H1 (cell line): ENCODE data around the gene CHCHD6. TPM values are rescaled to one million over a fixed set of nuclear protein-coding genes. Genes with fewer than 3 reads are reported as not detected.

ENCODE experiments used
- CTCF ChIA-PET: fragments of 300-600 bp; sonication (Branson Sonifier 250); formaldehyde crosslinking; loops from one replicate; lab custom pipeline; 2021; ENCODE audit not compliant: partially characterized antibody; lab: Charles Lee
- POLR2A ChIA-PET: fragments of 300-600 bp; sonication (Branson Sonifier 250); formaldehyde crosslinking; loops from one replicate; lab custom pipeline; 2021; ENCODE audit warnings: inconsistent platforms; ENCODE audit not compliant: partially characterized antibody; lab: Charles Lee
- DNase-seq, 2 experiments: peaks; one replicate each; pipeline versions ENCODE4 v3.0.0 to v3.0.0-alpha.2; 2010 to 2022; ENCODE audit warnings: low spot score in 2 of 2, low read depth in 1 of 2, mixed read lengths in 1 of 2
- FAIRE-seq: peaks from 2 replicates; lab custom pipeline; 2011; peaks lifted over from hg19 to GRCh38; lab: Jason Lieb, UNC
- H2AFZ ChIP-seq: 2 replicates; pipeline ENCODE4 v1.8.1; 2012; ENCODE audit warnings: low read length, inconsistent platforms
- H2AK5ac ChIP-seq: 2 replicates; pipeline ENCODE4 v1.6.1; 2013; ENCODE audit warnings: low read depth, low read length
- H2BK120ac ChIP-seq: replicated peaks from 2 replicates; pipeline ENCODE3; 2013; ENCODE audit warnings: low read depth, low read length, inconsistent platforms
- H2BK12ac ChIP-seq: 2 replicates; pipeline ENCODE4 v1.6.1; 2013; ENCODE audit warnings: low read depth, low read length
- H2BK15ac ChIP-seq: 2 replicates; pipeline ENCODE4 v1.6.1; 2013; ENCODE audit warnings: low read length
- H2BK20ac ChIP-seq: 2 replicates; pipeline ENCODE4 v1.6.1; 2013; ENCODE audit warnings: low read length
- H2BK5ac ChIP-seq: 2 replicates; pipeline ENCODE4 v1.6.1; 2013; ENCODE audit warnings: low read depth, low read length
- H3K14ac ChIP-seq: 2 replicates; pipeline ENCODE4 v1.6.1; 2013; ENCODE audit warnings: inconsistent platforms; ENCODE audit not compliant: insufficient read length
- H3K18ac ChIP-seq: 2 replicates; pipeline ENCODE4 v1.6.1; 2013; ENCODE audit warnings: low read length; ENCODE audit errors: extremely low read depth
- H3K23ac ChIP-seq: 2 replicates; pipeline ENCODE4 v1.6.1; 2013; ENCODE audit warnings: inconsistent platforms; ENCODE audit not compliant: insufficient read length
- H3K23me2 ChIP-seq: 2 replicates; pipeline ENCODE4 v1.6.1; 2013; ENCODE audit warnings: low read depth, low read length
- H3K27ac ChIP-seq: 2 replicates; pipeline ENCODE4 v1.6.1; 2011; ENCODE audit warnings: low read depth, low read length, inconsistent platforms
- H3K27me3 ChIP-seq, 4 experiments: replicated peaks in 1 of 4; 1 replicate in 1 of 4; 2 replicates in 3 of 4; pipeline versions ENCODE4 v1.6.1 to v1.8.1; 2011 to 2013; ENCODE audit warnings: low read length in 3 of 4, mild to moderate bottlenecking in 3 of 4, inconsistent platforms in 2 of 4, mixed read lengths in 2 of 4, moderate library complexity in 1 of 4; ENCODE audit not compliant: control insufficient read depth in 3 of 4, insufficient read depth in 3 of 4; ENCODE audit errors: extremely low read depth in 1 of 4
- H3K36me3 ChIP-seq, 4 experiments: 2 replicates each; pipeline versions ENCODE4 v1.6.1 to v1.8.1; 2011 to 2013; ENCODE audit warnings: mild to moderate bottlenecking in 4 of 4, low read length in 3 of 4, moderate library complexity in 2 of 4, control low read depth in 1 of 4, inconsistent platforms in 1 of 4; ENCODE audit not compliant: insufficient read depth in 4 of 4, control insufficient read depth in 2 of 4
- H3K4ac ChIP-seq: replicated peaks from 2 replicates; pipeline ENCODE3; 2013; ENCODE audit warnings: low read length, low read depth, mixed read lengths, inconsistent platforms; ENCODE audit not compliant: insufficient read length
- H3K4me1 ChIP-seq, 4 experiments: replicated peaks in 1 of 4; 1 replicate in 1 of 4; 2 replicates in 3 of 4; pipeline versions ENCODE4 v1.6.1 to v1.8.1; 2011 to 2013; ENCODE audit warnings: low read length in 3 of 4, inconsistent platforms in 2 of 4, mixed read lengths in 1 of 4; ENCODE audit not compliant: insufficient read depth in 4 of 4, control insufficient read depth in 3 of 4
- H3K4me2 ChIP-seq, 2 experiments: 2 replicates each; pipeline versions ENCODE4 v1.6.1 to v1.8.1; 2011 to 2013; ENCODE audit warnings: low read depth in 2 of 2, low read length in 2 of 2, control low read depth in 1 of 2, inconsistent platforms in 1 of 2, mild to moderate bottlenecking in 1 of 2; ENCODE audit not compliant: insufficient read depth in 1 of 2
- H3K4me3 ChIP-seq, 4 experiments: fragments of 200-600, 300-600 bp in 1 of 4; sonication (generic), shearing (Covaris generic), sonication (Bioruptor Twin) in 1 of 4; 2 replicates each; pipeline versions ENCODE4 v1.5.1 to v1.8.1; 2011 to 2016; ENCODE audit warnings: low read length in 4 of 4, low read depth in 3 of 4, control low read depth in 2 of 4, inconsistent platforms in 2 of 4, mild to moderate bottlenecking in 2 of 4, mixed read lengths in 1 of 4, moderate library complexity in 1 of 4; ENCODE audit not compliant: insufficient read depth in 2 of 4; ENCODE audit errors: extremely low read depth in 1 of 4
- H3K56ac ChIP-seq: replicated peaks from 2 replicates; pipeline ENCODE3; 2013; ENCODE audit warnings: low read depth, mild to moderate bottlenecking, mixed read lengths, low read length, inconsistent platforms; ENCODE audit not compliant: insufficient read length
- H3K79me1 ChIP-seq: 2 replicates; pipeline ENCODE4 v1.6.1; 2013; ENCODE audit warnings: low read depth, low read length, control low read depth
- H3K79me2 ChIP-seq, 2 experiments: 2 replicates each; pipeline versions ENCODE4 v1.6.1 to v1.8.1; 2012 to 2013; ENCODE audit warnings: low read length in 2 of 2, mild to moderate bottlenecking in 2 of 2, inconsistent platforms in 1 of 2; ENCODE audit not compliant: insufficient read depth in 2 of 2, control insufficient read depth in 1 of 2
- H3K9ac ChIP-seq, 4 experiments: replicated peaks in 1 of 4; 1 replicate in 1 of 4; 2 replicates in 3 of 4; pipeline versions ENCODE4 v1.6.1 to v1.8.1; 2011 to 2013; ENCODE audit warnings: low read depth in 3 of 4, low read length in 3 of 4, control low read depth in 2 of 4, mild to moderate bottlenecking in 2 of 4, moderate library complexity in 2 of 4, inconsistent platforms in 1 of 4; ENCODE audit errors: extremely low read depth in 1 of 4
- H3K9me3 ChIP-seq, 2 experiments: 2 replicates each; pipeline versions ENCODE4 v1.6.1 to v1.8.1; 2012 to 2013; ENCODE audit warnings: mild to moderate bottlenecking in 2 of 2, moderate library complexity in 2 of 2, control low read depth in 1 of 2, inconsistent platforms in 1 of 2, low read depth in 1 of 2, low read length in 1 of 2, mixed read lengths in 1 of 2; ENCODE audit not compliant: insufficient read depth in 2 of 2
- H4K20me1 ChIP-seq, 2 experiments: replicated peaks in 1 of 2; 2 replicates each; pipeline versions ENCODE3 to v1.8.1; 2011 to 2013; ENCODE audit warnings: inconsistent platforms in 2 of 2, low read length in 2 of 2, mild to moderate bottlenecking in 1 of 2; ENCODE audit not compliant: insufficient read depth in 2 of 2, control insufficient read depth in 1 of 2
- H4K5ac ChIP-seq: 2 replicates; pipeline ENCODE4 v1.6.1; 2013; ENCODE audit warnings: low read length, low read depth, mixed read lengths, inconsistent platforms; ENCODE audit not compliant: insufficient read length
- H4K8ac ChIP-seq: 2 replicates; pipeline ENCODE4 v1.8.0; 2013; ENCODE audit warnings: mild to moderate bottlenecking, moderate library complexity, low read length, inconsistent platforms; ENCODE audit not compliant: insufficient read depth; ENCODE audit errors: extremely low read depth
- H4K91ac ChIP-seq: replicated peaks from 2 replicates; pipeline ENCODE3; 2013; ENCODE audit warnings: low read length, mixed read lengths, inconsistent platforms; ENCODE audit not compliant: insufficient read length
- BRCA1 ChIP-seq: IDR thresholded peaks from 2 replicates; pipeline ENCODE4 v1.6.1; 2012; ENCODE audit warnings: low read depth, low read length, improper control_type of control experiment
- HDAC6 ChIP-seq: IDR thresholded peaks from one replicate; pipeline ENCODE4 v1.7.1; 2012; ENCODE audit warnings: low read depth, mild to moderate bottlenecking, inconsistent platforms, low read length, moderate library complexity
- JUN ChIP-seq: IDR thresholded peaks from 2 replicates; pipeline ENCODE4 v1.6.1; 2011; ENCODE audit warnings: low read depth, mild to moderate bottlenecking, improper control_type of control experiment, low read length
- KDM1A ChIP-seq: fragments of 200-600, 300-600 bp; sonication (generic); IDR thresholded peaks from 2 replicates; pipeline ENCODE4 v1.7.1; 2016; ENCODE audit warnings: mild to moderate bottlenecking, low read length, borderline replicate concordance
- RXRA ChIP-seq: IDR thresholded peaks from 2 replicates; pipeline ENCODE4 v1.6.1; 2011; ENCODE audit warnings: low read depth, mild to moderate bottlenecking, low read length, moderate library complexity; ENCODE audit not compliant: insufficient read depth
- SAP30 ChIP-seq: fragments of 300-600 bp; sonication (generic); IDR thresholded peaks from 2 replicates; pipeline ENCODE4 v1.7.1; 2012; ENCODE audit warnings: low read length, moderate library complexity, mild to moderate bottlenecking, inconsistent platforms; ENCODE audit not compliant: insufficient read depth, insufficient replicate concordance
- SIN3A ChIP-seq, 2 experiments: IDR thresholded peaks in 1 of 2; conservative IDR thresholded peaks in 1 of 2; 2 replicates each; pipeline ENCODE4 v1.6.1; 2011 to 2012; ENCODE audit warnings: low read length in 2 of 2, improper control_type of control experiment in 1 of 2, low read depth in 1 of 2, mild to moderate bottlenecking in 1 of 2
- SP1 ChIP-seq: IDR thresholded peaks from 2 replicates; pipeline ENCODE4 v1.6.1; 2011; ENCODE audit warnings: low read depth, low read length
- TBP ChIP-seq: IDR thresholded peaks from 2 replicates; pipeline ENCODE4 v1.6.1; 2011; ENCODE audit warnings: low read depth, low read length, improper control_type of control experiment
- WGBS, 2 experiments: shearing (Covaris generic) in 1 of 2; methylation state at CpG; one replicate each; pipeline versions ENCODE4 v1.1.6 to v1.1.7; 2013 to 2015; ENCODE audit warnings: low lambda C conversion rate in 2 of 2, mixed read lengths in 2 of 2, inconsistent platforms in 1 of 2, low coverage in 1 of 2, missing lambda C conversion rate in 1 of 2; ENCODE audit not compliant: insufficient replicate concordance in 2 of 2, insufficient coverage in 1 of 2, insufficient read length in 1 of 2; ENCODE audit errors: extremely low coverage in 1 of 2, missing lambda C conversion rate in 1 of 2; 5-methylcytosine and 5-hydroxymethylcytosine counted together
- polyA plus RNA-seq, 7 experiments: library from polyadenylated mRNA; depleted of rRNA in 3 of 7; stranded (reverse) in 5 of 7; unstranded in 2 of 7; fragments of >200 nt in 5 of 7; fragments of 200-250 nt in 2 of 7; gene quantifications; 1 replicate in 5 of 7; 2 replicates in 1 of 7; 4 replicates in 1 of 7; pipeline versions ENCODE4 v1.2.1 to v1.2.3, GENCODE V29; 2011 to 2013; ENCODE audit warnings: missing spikeins in 2 of 7, mixed read lengths in 2 of 7
- total RNA-seq: library from RNA; stranded (reverse); fragmentation: NEBNext Ultra II Directional; extraction: Animal tissue kit (Norgen Biotek cat#: 25700); gene quantifications from 2 replicates; pipeline ENCODE4 v1.2.1, GENCODE V29; 2021
- TF ChIP-seq, protein P1 (sequence below): IDR thresholded peaks from 2 replicates; pipeline ENCODE4 v1.6.1; 2011; ENCODE audit warnings: low read length, improper control_type of control experiment
- TF ChIP-seq, protein P2 (sequence below): IDR thresholded peaks from 2 replicates; pipeline ENCODE4 v1.6.1; 2011; ENCODE audit warnings: low read depth, mild to moderate bottlenecking, low read length; ENCODE audit not compliant: insufficient read depth

The CHCHD6 gene
- total and polyA plus RNA-seq, 2 of the 8 experiments (the other 6 are each of a cell fraction or from before 2014, with no cell fraction given), result 32.4 to 37.6 TPM

DNA sequence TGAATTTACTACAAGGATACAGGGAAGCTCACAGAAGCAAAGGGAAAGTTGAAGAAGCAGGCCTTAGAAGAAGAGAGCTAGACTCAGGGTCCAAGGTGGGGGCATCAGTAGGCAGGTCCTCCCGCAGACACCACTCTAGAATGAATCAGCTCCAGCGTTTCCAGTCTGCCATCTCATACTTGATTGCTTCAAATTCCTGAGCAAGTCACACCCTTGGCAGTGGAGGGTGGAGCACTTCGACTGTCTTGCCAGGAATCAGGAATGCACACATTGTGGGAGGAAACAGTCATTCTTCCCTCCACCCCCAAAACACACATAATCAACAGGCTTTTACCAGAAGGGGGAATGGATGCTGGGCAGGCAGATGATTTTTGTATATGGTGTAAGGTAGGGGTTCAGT is 78.5 kb downstream of the CHCHD6 start:
- Histone ChIP-seq H3K27ac (no peak overlapping the region), H3K79me2 (no peaks in the 10 kb centered on the region), H3K9ac (no peak overlapping the region), H2BK12ac (peak overlapping the region; percentile 65; the same call in 1 of the 2 replicates), H2BK120ac (no peak overlapping the region), H2BK5ac (no peak overlapping the region), H3K14ac (no peak overlapping the region), H3K18ac (no peak overlapping the region), H3K4me3 (no peak overlapping the region), H2AK5ac (no peak overlapping the region), H3K79me1 (peaks cover 3% of the 10 kb centered on the region; the same call in 1 of the 2 replicates), H4K20me1 (no peaks in the 10 kb centered on the region), H3K4me1 (peaks cover 9 to 18% (median 10%) of the 10 kb centered on the region in 4 experiments), H3K23ac (no peak overlapping the region), H3K4me2 (no peak overlapping the region), H2BK20ac (no peak overlapping the region), H3K4ac (no peak overlapping the region), H4K8ac (no peak overlapping the region), H3K9me3 (no peaks in the 10 kb centered on the region), H3K36me3 (no peaks in the 10 kb centered on the region), H3K27me3 (no peaks in the 10 kb centered on the region), H3K56ac (no peak overlapping the region), H3K23me2 (peaks cover 5% of the 10 kb centered on the region; the same call in 1 of the 2 replicates), H4K5ac (no peak overlapping the region), H2BK15ac (0 out of 2 replicates have a peak overlapping the region, but pooled peaks have one; percentile 32), H2AFZ (no peak overlapping the region), H4K91ac (no peak overlapping the region)
- FAIRE-seq (no peak), DNase-seq (no peak)
- WGBS, 2 experiments, result 83% methylated on average over 3 of the region's 3 CpGs; no CpG with 5 or more reads in 1 of the 2 experiments
- ChIA-PET CTCF (no interaction called here), POLR2A (interaction anchor here (1.2 kb wide), 1 partner anchor 36 kb away, joined by 3 read pairs; no protein-coding TSS in a partner anchor)
- TF ChIP-seq HDAC6 (no peak), KDM1A (no peak), TBP (no peak), SIN3A (conservative IDR thresholded peaks at IDR 0.05 in 1 of 2, IDR thresholded peaks at IDR 0.05 in 1 of 2; ENCODE audit: low read depth in 1 of 2, low read length in 2 of 2) (no peak), JUN (no peak), RXRA (no peak), BRCA1 (no peak), SAP30 (no peak), SP1 (no peak)
- TF ChIP-seq, protein P1, sequence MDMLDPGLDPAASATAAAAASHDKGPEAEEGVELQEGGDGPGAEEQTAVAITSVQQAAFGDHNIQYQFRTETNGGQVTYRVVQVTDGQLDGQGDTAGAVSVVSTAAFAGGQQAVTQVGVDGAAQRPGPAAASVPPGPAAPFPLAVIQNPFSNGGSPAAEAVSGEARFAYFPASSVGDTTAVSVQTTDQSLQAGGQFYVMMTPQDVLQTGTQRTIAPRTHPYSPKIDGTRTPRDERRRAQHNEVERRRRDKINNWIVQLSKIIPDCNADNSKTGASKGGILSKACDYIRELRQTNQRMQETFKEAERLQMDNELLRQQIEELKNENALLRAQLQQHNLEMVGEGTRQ, result no peak
- TF ChIP-seq, protein P2, sequence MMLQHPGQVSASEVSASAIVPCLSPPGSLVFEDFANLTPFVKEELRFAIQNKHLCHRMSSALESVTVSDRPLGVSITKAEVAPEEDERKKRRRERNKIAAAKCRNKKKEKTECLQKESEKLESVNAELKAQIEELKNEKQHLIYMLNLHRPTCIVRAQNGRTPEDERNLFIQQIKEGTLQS, result no peak
